Peyer's patch (tissue), 4 donors: ENCODE data around the gene SULF2.

ENCODE experiments used
- POLR2A ChIP-seq, 2 donors: fragments of 450-650 bp; IDR thresholded peaks; one replicate each; pipeline ENCODE4 v1.5.1; 2017; ENCODE audit warnings: antibody characterized with exemption in 2 of 2, mild to moderate bottlenecking in 2 of 2, moderate library complexity in 2 of 2
- TF ChIP-seq, protein P1 (sequence below), 6 experiments: fragments of 450-650 bp in 4 of 6; fragments of 200-600 bp in 2 of 6; sonication (generic) in 1 of 6; IDR thresholded peaks; one replicate each; pipeline ENCODE4 v1.5.1; 2017 to 2019; ENCODE audit warnings: antibody characterized with exemption in 6 of 6, mild to moderate bottlenecking in 3 of 6, moderate library complexity in 1 of 6

DNA sequence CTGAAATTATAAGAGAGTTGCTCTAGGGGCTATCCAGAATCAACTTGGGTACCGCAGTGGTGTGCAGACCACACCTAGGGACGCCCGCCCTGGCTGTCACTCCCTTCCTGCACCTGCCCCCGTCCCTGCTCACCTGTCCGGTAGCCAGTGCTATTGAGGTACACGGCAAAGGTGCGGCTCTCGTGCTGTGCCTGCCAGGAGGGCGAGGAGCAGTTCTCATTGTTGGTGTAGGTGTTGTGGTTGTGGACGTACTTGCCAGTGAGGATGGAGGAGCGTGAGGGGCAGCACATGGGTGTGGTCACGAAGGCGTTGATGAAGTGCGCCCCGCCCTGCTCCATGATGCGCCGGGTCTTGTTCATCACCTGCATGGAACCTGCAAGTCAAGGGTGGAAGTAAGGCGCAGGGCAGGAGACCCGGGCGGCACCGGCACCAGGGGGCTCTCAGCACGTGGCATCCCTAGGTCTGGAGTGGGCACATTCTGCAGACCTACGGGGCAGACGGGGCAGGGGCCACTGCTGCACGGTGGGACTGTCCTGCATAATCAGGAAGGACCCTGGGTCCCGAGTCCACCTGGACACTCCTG is 48.6 kb downstream of the SULF2 start:
- TF ChIP-seq, protein P1, sequence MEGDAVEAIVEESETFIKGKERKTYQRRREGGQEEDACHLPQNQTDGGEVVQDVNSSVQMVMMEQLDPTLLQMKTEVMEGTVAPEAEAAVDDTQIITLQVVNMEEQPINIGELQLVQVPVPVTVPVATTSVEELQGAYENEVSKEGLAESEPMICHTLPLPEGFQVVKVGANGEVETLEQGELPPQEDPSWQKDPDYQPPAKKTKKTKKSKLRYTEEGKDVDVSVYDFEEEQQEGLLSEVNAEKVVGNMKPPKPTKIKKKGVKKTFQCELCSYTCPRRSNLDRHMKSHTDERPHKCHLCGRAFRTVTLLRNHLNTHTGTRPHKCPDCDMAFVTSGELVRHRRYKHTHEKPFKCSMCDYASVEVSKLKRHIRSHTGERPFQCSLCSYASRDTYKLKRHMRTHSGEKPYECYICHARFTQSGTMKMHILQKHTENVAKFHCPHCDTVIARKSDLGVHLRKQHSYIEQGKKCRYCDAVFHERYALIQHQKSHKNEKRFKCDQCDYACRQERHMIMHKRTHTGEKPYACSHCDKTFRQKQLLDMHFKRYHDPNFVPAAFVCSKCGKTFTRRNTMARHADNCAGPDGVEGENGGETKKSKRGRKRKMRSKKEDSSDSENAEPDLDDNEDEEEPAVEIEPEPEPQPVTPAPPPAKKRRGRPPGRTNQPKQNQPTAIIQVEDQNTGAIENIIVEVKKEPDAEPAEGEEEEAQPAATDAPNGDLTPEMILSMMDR (IDR thresholded peaks at IDR 0.05) = no peak
- TF ChIP-seq POLR2A (IDR thresholded peaks at IDR 0.05) = no peak
